ENCODE results near the gene DDO.

DDO gene

DNA sequence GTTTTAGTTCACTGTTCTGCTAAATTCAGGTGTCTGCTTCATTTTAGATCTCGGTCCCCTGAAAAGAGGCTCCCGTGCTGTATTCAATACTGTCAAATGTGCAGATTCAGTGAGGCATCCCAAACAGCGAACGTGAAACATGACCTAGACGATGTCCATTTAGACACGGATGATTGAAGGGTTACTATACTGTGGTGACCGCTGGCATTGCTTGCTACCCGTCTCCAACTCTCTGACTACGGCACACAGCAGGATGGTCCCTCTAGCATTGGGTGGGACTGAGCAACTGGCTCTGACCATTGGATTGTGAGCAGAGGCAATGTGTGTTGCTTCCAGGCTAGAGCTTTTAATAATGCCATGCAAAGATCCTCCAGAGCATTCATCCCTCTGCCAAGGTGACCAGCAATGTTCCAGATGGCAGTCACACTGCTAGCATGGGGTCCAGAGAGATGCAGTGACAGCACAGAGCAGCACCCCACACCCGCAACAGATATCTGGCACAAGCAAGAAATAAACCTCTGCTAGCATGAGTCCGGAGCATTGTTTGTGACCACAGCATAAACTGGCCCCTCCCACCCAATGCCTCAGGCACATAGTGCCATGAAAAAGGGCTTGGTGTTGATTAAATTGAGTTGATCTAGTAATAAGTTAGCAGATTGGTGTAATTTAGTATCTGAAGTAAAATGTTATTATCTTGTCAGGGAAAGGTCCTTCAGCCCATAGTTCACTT is 66.2 kb downstream of the DDO start:
- no peak overlapping the region for H4K8ac ChIP-seq (ENCODE audit: low read depth, low read length)
- H2BK120ac ChIP-seq (ENCODE audit: low read depth, low read length): no peak overlapping the region
- H3K4me3 ChIP-seq (ENCODE audit: low read length): no peak overlapping the region
- WGBS (ENCODE audit: extremely low coverage, insufficient coverage, low lambda C conversion rate): no CpG with 5 or more reads among the region's 11 CpGs
- H2BK15ac ChIP-seq (replicated peaks; ENCODE audit: low read depth): no peak overlapping the region
- peaks cover 2% of the 10 kb centered on the region for H3K4me1 ChIP-seq (ENCODE audit: control insufficient read depth, low read depth, low read length)
- H3K79me2 ChIP-seq (ENCODE audit: control insufficient read depth, insufficient read depth, low read length): no peaks in the 10 kb centered on the region
- no peaks in the 10 kb centered on the region for H3K36me3 ChIP-seq (ENCODE audit: control insufficient read depth, insufficient read depth, low read length)
- H3K9ac ChIP-seq (ENCODE audit: low read length): no peak overlapping the region
- no peak overlapping the region for H3K56ac ChIP-seq (ENCODE audit: low read length)
- no peaks in the 10 kb centered on the region for H3K27me3 ChIP-seq (ENCODE audit: insufficient read depth, low read length, poor library complexity)
- H3K27ac ChIP-seq (ENCODE audit: low read depth, low read length): no peak overlapping the region
- H2AK5ac ChIP-seq (ENCODE audit: low read length): no peak overlapping the region
- DNase-seq: no peak
- no peak overlapping the region for H3K4ac ChIP-seq (ENCODE audit: low read depth, low read length)
- no peak overlapping the region for H3K4me2 ChIP-seq (ENCODE audit: low read length)
- H3K18ac ChIP-seq (ENCODE audit: low read length): no peak overlapping the region
- H3K79me1 ChIP-seq (ENCODE audit: low read length): no peaks in the 10 kb centered on the region
- no peak overlapping the region for H4K5ac ChIP-seq (ENCODE audit: low read length)
- no peak overlapping the region for H3K23ac ChIP-seq (ENCODE audit: low read length)
- H2BK5ac ChIP-seq (ENCODE audit: low read length): no peak overlapping the region

DNA sequence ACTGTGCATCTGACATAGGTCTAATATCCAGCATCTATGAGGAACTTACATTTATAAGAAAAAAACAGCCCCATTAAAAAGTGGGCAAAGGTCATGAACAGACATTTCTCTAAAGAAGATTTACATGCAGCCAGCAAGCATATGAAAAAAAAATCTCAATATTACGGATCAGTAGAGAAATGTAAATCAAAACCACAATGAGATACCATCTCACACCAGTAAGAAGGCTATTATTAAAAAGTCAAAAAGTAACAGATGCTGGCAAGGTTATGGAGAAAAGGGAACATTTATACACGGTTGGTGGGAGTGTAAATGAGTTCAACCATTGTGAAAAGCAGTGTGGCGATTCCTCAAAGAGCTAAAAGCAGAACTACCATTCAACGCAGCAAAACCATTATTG is 70.3 kb downstream of the DDO start:
- H3K9ac ChIP-seq (ENCODE audit: low read length): no peak overlapping the region
- H2BK15ac ChIP-seq (replicated peaks; ENCODE audit: low read depth): no peak overlapping the region
- no peak overlapping the region for H4K5ac ChIP-seq (ENCODE audit: low read length)
- no peaks in the 10 kb centered on the region for H3K4me1 ChIP-seq (ENCODE audit: control insufficient read depth, low read depth, low read length)
- H3K36me3 ChIP-seq (ENCODE audit: control insufficient read depth, insufficient read depth, low read length): no peaks in the 10 kb centered on the region
- H3K79me1 ChIP-seq (ENCODE audit: low read length): no peaks in the 10 kb centered on the region
- no peak overlapping the region for H2BK5ac ChIP-seq (ENCODE audit: low read length)
- H3K4me2 ChIP-seq (ENCODE audit: low read length): no peak overlapping the region
- H2BK120ac ChIP-seq (ENCODE audit: low read depth, low read length): no peak overlapping the region
- H4K8ac ChIP-seq (ENCODE audit: low read depth, low read length): no peak overlapping the region
- no peak overlapping the region for H2AK5ac ChIP-seq (ENCODE audit: low read length)
- no peak overlapping the region for H3K27ac ChIP-seq (ENCODE audit: low read depth, low read length)
- H3K56ac ChIP-seq (ENCODE audit: low read length): no peak overlapping the region
- H3K27me3 ChIP-seq (ENCODE audit: insufficient read depth, low read length, poor library complexity): no peaks in the 10 kb centered on the region
- WGBS (ENCODE audit: extremely low coverage, insufficient coverage, low lambda C conversion rate): no CpG with 5 or more reads among the region's 4 CpGs
- H3K4me3 ChIP-seq (ENCODE audit: low read length): no peak overlapping the region
- no peaks in the 10 kb centered on the region for H3K79me2 ChIP-seq (ENCODE audit: control insufficient read depth, insufficient read depth, low read length)
- no peak overlapping the region for H3K4ac ChIP-seq (ENCODE audit: low read depth, low read length)
- no peak for DNase-seq
- no peak overlapping the region for H3K18ac ChIP-seq (ENCODE audit: low read length)
- no peak overlapping the region for H3K23ac ChIP-seq (ENCODE audit: low read length)

DNA sequence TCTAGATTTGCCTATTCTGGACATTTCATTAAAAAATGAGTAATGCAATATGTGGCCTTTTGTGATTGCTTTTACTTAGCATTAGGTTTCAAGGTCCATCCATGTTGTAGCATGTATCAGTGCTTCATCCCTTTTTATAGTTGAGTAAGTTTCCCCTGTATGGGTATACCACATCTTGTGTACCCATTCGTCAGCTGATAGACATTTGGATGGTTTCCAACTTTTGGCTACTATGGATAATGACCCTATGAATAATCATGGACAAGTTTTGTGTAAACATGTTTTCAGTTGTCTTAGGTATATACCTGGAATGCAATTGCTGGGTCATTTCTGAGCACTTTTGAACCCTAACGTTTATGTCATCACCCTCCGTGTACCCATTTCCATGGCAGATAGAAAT is 72.6 kb downstream of the DDO start:
- no peak overlapping the region for H3K56ac ChIP-seq (ENCODE audit: low read length)
- H3K4me1 ChIP-seq (ENCODE audit: control insufficient read depth, low read depth, low read length): no peaks in the 10 kb centered on the region
- no peak overlapping the region for H3K9ac ChIP-seq (ENCODE audit: low read length)

More for the DNA sequence above, 72.6 kb downstream of the DDO start:
- no CpG with 5 or more reads among the region's 3 CpGs for WGBS (ENCODE audit: extremely low coverage, insufficient coverage, low lambda C conversion rate)
- no peak overlapping the region for H3K23ac ChIP-seq (ENCODE audit: low read length)
- no peak overlapping the region for H2BK5ac ChIP-seq (ENCODE audit: low read length)
- H3K4me2 ChIP-seq (ENCODE audit: low read length): no peak overlapping the region
- H3K79me1 ChIP-seq (ENCODE audit: low read length): no peaks in the 10 kb centered on the region
- H3K4me3 ChIP-seq (ENCODE audit: low read length): no peak overlapping the region
- H2BK15ac ChIP-seq (replicated peaks; ENCODE audit: low read depth): no peak overlapping the region
- H3K27ac ChIP-seq (ENCODE audit: low read depth, low read length): no peak overlapping the region
- no peak overlapping the region for H2BK120ac ChIP-seq (ENCODE audit: low read depth, low read length)
- no peaks in the 10 kb centered on the region for H3K79me2 ChIP-seq (ENCODE audit: control insufficient read depth, insufficient read depth, low read length)
- no peak overlapping the region for H4K8ac ChIP-seq (ENCODE audit: low read depth, low read length)
- H3K36me3 ChIP-seq (ENCODE audit: control insufficient read depth, insufficient read depth, low read length): no peaks in the 10 kb centered on the region
- H4K5ac ChIP-seq (ENCODE audit: low read length): no peak overlapping the region
- no peak for DNase-seq
- no peak overlapping the region for H3K18ac ChIP-seq (ENCODE audit: low read length)
- H2AK5ac ChIP-seq (ENCODE audit: low read length): no peak overlapping the region
- H3K27me3 ChIP-seq (ENCODE audit: insufficient read depth, low read length, poor library complexity): no peaks in the 10 kb centered on the region
- H3K4ac ChIP-seq (ENCODE audit: low read depth, low read length): no peak overlapping the region

Data from mesendoderm (in vitro differentiated cells).